ENCODE measurements around the gene PGRMC2. TPM values are rescaled to one million over a fixed set of nuclear protein-coding genes. Genes with fewer than 3 reads are reported as not detected.

The PGRMC2 gene
- total and polyA plus RNA-seq, 2 of the 4 experiments (the other 2 are of a cell fraction) = 13.4 to 40.7 TPM

GRCh38 chr4:128256539-128256938 is 31.1 kb downstream of the PGRMC2 start:
- H3K9ac ChIP-seq (ENCODE audit: low read depth, low read length) = no peak overlapping the region
- no TSS peak for BruUV-seq (replicated peaks)
- POLR2A ChIA-PET (ENCODE audit: unreplicated experiment) = no interaction called here

More at GRCh38 chr4:128256539-128256938, 31.1 kb downstream of the PGRMC2 start:
- no peak overlapping the region for H3K4me3 ChIP-seq (ENCODE audit: insufficient read depth, low read depth, low read length)
- no peak overlapping the region for H2BK120ac ChIP-seq (ENCODE audit: low read depth, low read length)
- DNase-seq (no peak), ATAC-seq (ENCODE audit: low read depth) (peak; percentile 44)
- TF ChIP-seq RFX5 (IDR thresholded peaks at IDR 0.05; ENCODE audit: low read depth, low read length) (no peak), MAZ (IDR thresholded peaks at IDR 0.05; ENCODE audit: borderline replicate concordance, low read depth, low read length) (no peak), MAFK (IDR thresholded peaks at IDR 0.05; ENCODE audit: low read depth, low read length) (no peak), CHD1 (IDR thresholded peaks at IDR 0.05; ENCODE audit: low read depth, low read length) (no peak), CEBPB (IDR thresholded peaks at IDR 0.05; ENCODE audit: low read depth, low read length) (no peak), POLR2A (IDR thresholded peaks at IDR 0.05; ENCODE audit: low read depth, low read length) (no peak), FOS (IDR thresholded peaks at IDR 0.05; ENCODE audit: low read depth, low read length) (no peak)
- no peaks in the 10 kb centered on the region for H3K4me1 ChIP-seq (ENCODE audit: control insufficient read depth, insufficient read depth, low read length)
- no peak overlapping the region for H2AFZ ChIP-seq (replicated peaks; ENCODE audit: low read length, poor library complexity)
- H3K56ac ChIP-seq (ENCODE audit: extremely low read depth, insufficient read depth, low read length) = no peak overlapping the region
- 0 out of 2 replicates have a peak, but pooled peaks cover 3% of the 10 kb centered on the region for H3K9me3 ChIP-seq (ENCODE audit: control insufficient read depth, insufficient read depth, low read length)
- H3K23ac ChIP-seq (ENCODE audit: low read depth, low read length) = no peak overlapping the region
- intact Hi-C loops (cut with micrococcal nuclease) (no loop called here), in situ Hi-C loops (cut with MboI; ENCODE audit: low sequenced_read_pairs) (no loop called here), dilution Hi-C loops (cut with HindIII; ENCODE audit: low sequenced_read_pairs, unreplicated experiment) (no loop called here)
- no peak overlapping the region for H2AK5ac ChIP-seq (ENCODE audit: low read depth, low read length)
- no peaks in the 10 kb centered on the region for H3K9me1 ChIP-seq (ENCODE audit: insufficient read depth, low read length)
- no peak overlapping the region for H4K8ac ChIP-seq (ENCODE audit: low read depth in 2 of 2, low read length in 2 of 2)
- no peak overlapping the region for H2AK9ac ChIP-seq (replicated peaks; ENCODE audit: low read depth, low read length, poor library complexity)
- H3K14ac ChIP-seq (replicated peaks; ENCODE audit: low read depth, low read length) = no peak overlapping the region
- H3K79me1 ChIP-seq (ENCODE audit: low read depth in 1 of 2, low read length in 2 of 2) = no peaks in the 10 kb centered on the region
- CTCF ChIA-PET = no interaction called here
- H3K27ac ChIP-seq (ENCODE audit: insufficient read depth, low read length) = no peak overlapping the region
- H2BK15ac ChIP-seq (ENCODE audit: low read depth, low read length) = no peak overlapping the region
- no peaks in the 10 kb centered on the region for H3K36me3 ChIP-seq (ENCODE audit: control insufficient read depth, insufficient read depth, low read length)
- H4K91ac ChIP-seq (ENCODE audit: insufficient read depth, low read depth, low read length) = no peak overlapping the region
- peak overlapping the region; percentile 60 for H2BK5ac ChIP-seq (ENCODE audit: low read depth, low read length, poor library complexity, severe bottlenecking)
- no peak overlapping the region for H4K5ac ChIP-seq (ENCODE audit: low read depth, low read length)
- no peak overlapping the region for H3K18ac ChIP-seq (ENCODE audit: low read depth, low read length)
- H3K27me3 ChIP-seq (ENCODE audit: control insufficient read depth, insufficient read depth, low read length) = no peaks in the 10 kb centered on the region
- H3K4me2 ChIP-seq (ENCODE audit: low read depth, low read length) = no peak overlapping the region
- WGBS, 2 experiments (ENCODE audit: extremely low coverage in 2 of 2, insufficient read length in 1 of 2) = no CpG with 5 or more reads among the region's 1 CpG
- peak overlapping the region; percentile 56; the same call in 1 of the 2 replicates for H2BK20ac ChIP-seq (ENCODE audit: low read depth, low read length)
- no peaks in the 10 kb centered on the region for H4K20me1 ChIP-seq (ENCODE audit: insufficient read depth, low read length)
- H3K4ac ChIP-seq (ENCODE audit: low read depth, low read length) = no peak overlapping the region

All from IMR-90 (cell line).